Neural progenitor cell (in vitro differentiated cells): ENCODE results near the gene PRIMPOL. TPM values are rescaled to one million over a fixed set of nuclear protein-coding genes. Genes with fewer than 3 reads are reported as not detected.

Experiments
- DNase-seq: peaks from one replicate; pipeline ENCODE4 v3.0.0-alpha.2; 2016; ENCODE audit warnings: low spot score
- H2AFZ ChIP-seq: fragments of 200-600 bp; sonication (generic); replicated peaks from 2 replicates; pipeline ENCODE4 v1.6.1; 2016; ENCODE audit warnings: antibody characterized with exemption
- H3F3A ChIP-seq: fragments of 200-600 bp; sonication (generic); 2 replicates; pipeline ENCODE4 v1.6.1; 2016; ENCODE audit warnings: antibody characterized with exemption, low read depth
- H3K27ac ChIP-seq: fragments of 200-600 bp; sonication (generic); 2 replicates; pipeline ENCODE4 v1.5.1; 2016; ENCODE audit warnings: mild to moderate bottlenecking
- H3K27me3 ChIP-seq: fragments of 200-600 bp; sonication (generic); 2 replicates; pipeline ENCODE4 v1.6.1; 2016; ENCODE audit warnings: mild to moderate bottlenecking, moderate library complexity
- H3K36me3 ChIP-seq: fragments of 200-600 bp; sonication (generic); 2 replicates; pipeline ENCODE4 v1.5.1; 2016
- H3K4me1 ChIP-seq: fragments of 200-600 bp; sonication (generic); 2 replicates; pipeline ENCODE4 v1.6.1; 2016; ENCODE audit warnings: mixed run types
- H3K4me2 ChIP-seq: fragments of 200-600 bp; sonication (generic); 2 replicates; pipeline ENCODE4 v1.6.1; 2016
- H3K4me3 ChIP-seq: fragments of 200-600 bp; sonication (generic); 2 replicates; pipeline ENCODE4 v1.5.1; 2016
- H3K79me2 ChIP-seq: fragments of 200-600 bp; sonication (generic); 2 replicates; pipeline ENCODE4 v1.6.1; 2016; ENCODE audit warnings: low read depth
- H3K9ac ChIP-seq: fragments of 200-600 bp; sonication (generic); 2 replicates; pipeline ENCODE4 v1.6.1; 2016
- H3K9me3 ChIP-seq: fragments of 200-600 bp; sonication (generic); 2 replicates; pipeline ENCODE4 v1.5.1; 2016; ENCODE audit warnings: low read depth
- H4K20me1 ChIP-seq: fragments of 200-600 bp; sonication (generic); 2 replicates; pipeline ENCODE4 v1.6.1; 2016; ENCODE audit warnings: low read depth
- H3K27ac Mint-ChIP-seq: 3 replicates; pipeline ENCODE4 v1.8.0; 2021; ENCODE audit warnings: mixed read lengths
- H3K27me3 Mint-ChIP-seq: 2 replicates; pipeline ENCODE4 v1.8.0; 2022; ENCODE audit warnings: low read depth, mild to moderate bottlenecking, inconsistent platforms, moderate library complexity, mixed read lengths; ENCODE audit not compliant: insufficient read depth
- H3K36me3 Mint-ChIP-seq: 3 replicates; pipeline ENCODE4 v1.8.0; 2021; ENCODE audit warnings: mixed read lengths
- H3K4me1 Mint-ChIP-seq: 3 replicates; pipeline ENCODE4 v1.8.0; 2021; ENCODE audit warnings: mixed read lengths
- H3K4me3 Mint-ChIP-seq: 3 replicates; pipeline ENCODE4 v1.8.0; 2021; ENCODE audit warnings: mild to moderate bottlenecking, moderate library complexity, mixed read lengths
- H3K9me3 Mint-ChIP-seq: 3 replicates; pipeline ENCODE4 v1.8.0; 2020; ENCODE audit warnings: mixed read lengths
- EZH2 ChIP-seq: fragments of 200-600 bp; sonication (generic); IDR thresholded peaks from 2 replicates; pipeline ENCODE4 v1.6.1; 2017; ENCODE audit warnings: antibody characterized with exemption, mild to moderate bottlenecking, moderate library complexity
- EZH2phosphoT487 ChIP-seq: fragments of 200-600 bp; sonication (generic); IDR thresholded peaks from 2 replicates; pipeline ENCODE4 v1.6.1; 2017; ENCODE audit warnings: antibody characterized with exemption
- total RNA-seq: library from RNA; depleted of rRNA; stranded (reverse); fragments of >200 nt; gene quantifications from 2 replicates; pipeline ENCODE4 v1.2.3, GENCODE V29; 2015; ENCODE audit warnings: low replicate concordance
- TF ChIP-seq, protein P1 (sequence below): fragments of 200-600 bp; sonication (generic); IDR thresholded peaks from 2 replicates; pipeline ENCODE4 v1.5.1; 2017; ENCODE audit warnings: antibody characterized with exemption, mild to moderate bottlenecking

Gene PRIMPOL
- total RNA-seq, 1 donor from 2014 or later: 46.6 TPM

DNA sequence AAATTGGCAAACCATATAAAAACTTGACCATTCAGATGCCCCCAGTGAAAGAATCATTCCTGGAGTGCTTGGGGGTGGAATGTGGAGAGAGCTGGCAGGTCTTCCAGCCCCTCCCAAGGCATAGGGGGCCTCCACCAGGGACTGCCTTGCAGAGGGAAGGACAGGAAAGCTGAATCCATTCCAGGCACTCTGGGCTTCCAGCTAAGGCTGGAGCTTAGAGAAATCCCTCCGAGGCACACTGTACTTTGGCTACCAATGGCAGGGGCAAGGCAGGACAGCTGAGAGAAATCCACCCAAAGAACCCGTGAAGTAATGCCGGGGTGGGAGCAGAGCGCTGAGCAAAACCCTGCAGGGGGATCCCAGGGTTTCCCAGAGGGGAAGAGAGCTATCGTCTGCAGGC is 80.4 kb downstream of the PRIMPOL start:
- Histone ChIP-seq H3K9ac (no peak overlapping the region), H3K9me3 (no peaks in the 10 kb centered on the region), H3K79me2 (peaks cover 88% of the 10 kb centered on the region), H2AFZ (no peak overlapping the region), H3K4me3 (no peak overlapping the region), H3K4me1 (peaks cover 31% of the 10 kb centered on the region), H3F3A (peaks cover 4% of the 10 kb centered on the region), H3K27ac (no peak overlapping the region), H3K36me3 (peaks cover 27% of the 10 kb centered on the region), H3K4me2 (peak overlapping the region; percentile 91), H4K20me1 (peaks cover 53% of the 10 kb centered on the region), H3K27me3 (no peaks in the 10 kb centered on the region)
- Mint-ChIP-seq H3K4me1 (peaks cover 33% of the 10 kb centered on the region), H3K36me3 (peaks cover 33% of the 10 kb centered on the region), H3K9me3 (no peaks in the 10 kb centered on the region), H3K27ac (no peak overlapping the region), H3K27me3 (peaks cover 3% of the 10 kb centered on the region), H3K4me3 (no peak overlapping the region)
- TF ChIP-seq, protein P1, sequence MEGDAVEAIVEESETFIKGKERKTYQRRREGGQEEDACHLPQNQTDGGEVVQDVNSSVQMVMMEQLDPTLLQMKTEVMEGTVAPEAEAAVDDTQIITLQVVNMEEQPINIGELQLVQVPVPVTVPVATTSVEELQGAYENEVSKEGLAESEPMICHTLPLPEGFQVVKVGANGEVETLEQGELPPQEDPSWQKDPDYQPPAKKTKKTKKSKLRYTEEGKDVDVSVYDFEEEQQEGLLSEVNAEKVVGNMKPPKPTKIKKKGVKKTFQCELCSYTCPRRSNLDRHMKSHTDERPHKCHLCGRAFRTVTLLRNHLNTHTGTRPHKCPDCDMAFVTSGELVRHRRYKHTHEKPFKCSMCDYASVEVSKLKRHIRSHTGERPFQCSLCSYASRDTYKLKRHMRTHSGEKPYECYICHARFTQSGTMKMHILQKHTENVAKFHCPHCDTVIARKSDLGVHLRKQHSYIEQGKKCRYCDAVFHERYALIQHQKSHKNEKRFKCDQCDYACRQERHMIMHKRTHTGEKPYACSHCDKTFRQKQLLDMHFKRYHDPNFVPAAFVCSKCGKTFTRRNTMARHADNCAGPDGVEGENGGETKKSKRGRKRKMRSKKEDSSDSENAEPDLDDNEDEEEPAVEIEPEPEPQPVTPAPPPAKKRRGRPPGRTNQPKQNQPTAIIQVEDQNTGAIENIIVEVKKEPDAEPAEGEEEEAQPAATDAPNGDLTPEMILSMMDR: no peak
- TF ChIP-seq EZH2 (no peak), EZH2phosphoT487 (no peak)
- no peak for DNase-seq

DNA sequence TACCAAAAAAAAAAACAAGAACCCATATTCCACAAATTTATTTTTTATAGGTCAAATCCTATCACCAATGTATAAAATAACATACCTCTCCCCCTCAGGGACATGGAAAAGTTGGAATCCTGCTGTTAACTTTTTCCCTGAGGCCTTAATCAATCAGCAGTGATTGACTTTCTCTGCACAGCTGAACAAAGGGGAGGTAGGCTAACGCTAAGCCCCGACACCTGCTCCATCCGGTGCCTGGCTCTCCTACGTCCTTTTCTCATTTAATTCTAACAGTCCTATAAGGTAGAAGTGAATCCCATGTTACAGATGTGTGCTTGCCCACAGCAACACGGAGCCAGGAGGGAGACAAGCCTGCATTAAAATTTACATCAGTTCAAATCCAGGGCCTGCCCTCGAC is 81.5 kb downstream of the PRIMPOL start:
- no peak overlapping the region for H3K27ac Mint-ChIP-seq
- no peaks in the 10 kb centered on the region for H3K9me3 Mint-ChIP-seq
- TF ChIP-seq EZH2phosphoT487 (no peak), EZH2 (no peak)
- TF ChIP-seq, protein P1: no peak
- Histone ChIP-seq H3K4me1 (peaks cover 32% of the 10 kb centered on the region), H3K9ac (no peak overlapping the region), H3K4me3 (peak overlapping the region; percentile 22), H3K27me3 (no peaks in the 10 kb centered on the region), H3K27ac (no peak overlapping the region), H2AFZ (no peak overlapping the region), H4K20me1 (peaks cover 47% of the 10 kb centered on the region), H3K36me3 (peaks cover 24% of the 10 kb centered on the region), H3K79me2 (peaks cover 77% of the 10 kb centered on the region), H3K4me2 (peak overlapping the region; percentile 91), H3F3A (peaks cover 4% of the 10 kb centered on the region), H3K9me3 (no peaks in the 10 kb centered on the region)
- peaks cover 3% of the 10 kb centered on the region for H3K27me3 Mint-ChIP-seq
- peaks cover 34% of the 10 kb centered on the region for H3K4me1 Mint-ChIP-seq
- peak; percentile 61 for DNase-seq
- peak overlapping the region; percentile 97 for H3K4me3 Mint-ChIP-seq
- H3K36me3 Mint-ChIP-seq: peaks cover 29% of the 10 kb centered on the region

DNA sequence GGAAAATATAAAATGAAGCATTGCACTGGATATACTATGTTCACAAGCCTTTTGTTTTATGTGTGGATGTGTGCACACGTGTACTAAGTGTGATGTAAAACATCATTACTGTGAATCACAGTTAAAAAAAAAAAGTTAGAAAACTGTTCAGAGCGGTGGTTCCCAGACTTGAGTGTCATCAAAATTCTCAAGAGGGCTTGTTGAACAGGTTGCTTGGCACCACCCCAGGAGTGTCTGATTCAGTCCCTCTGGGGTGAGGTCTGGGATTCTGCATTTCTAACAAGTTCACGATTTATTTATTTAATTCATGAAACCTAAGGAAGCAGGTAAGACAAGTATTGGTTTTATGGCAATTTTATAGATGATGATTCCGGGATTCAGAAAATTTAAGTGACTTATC is 82.6 kb downstream of the PRIMPOL start:
- Histone ChIP-seq H3K27ac (no peak overlapping the region), H3K4me1 (peaks cover 32% of the 10 kb centered on the region), H3K36me3 (peaks cover 21% of the 10 kb centered on the region), H3K9me3 (no peaks in the 10 kb centered on the region), H3K27me3 (no peaks in the 10 kb centered on the region), H3K79me2 (peaks cover 68% of the 10 kb centered on the region), H2AFZ (no peak overlapping the region), H3K9ac (no peak overlapping the region), H4K20me1 (peaks cover 45% of the 10 kb centered on the region), H3K4me2 (peak overlapping the region; percentile 91), H3F3A (peaks cover 4% of the 10 kb centered on the region), H3K4me3 (peak overlapping the region; percentile 72)
- TF ChIP-seq, protein P1: no peak
- TF ChIP-seq EZH2 (no peak), EZH2phosphoT487 (no peak)
- Mint-ChIP-seq H3K4me3 (peak overlapping the region; percentile 97), H3K36me3 (peaks cover 24% of the 10 kb centered on the region), H3K27me3 (peaks cover 7% of the 10 kb centered on the region), H3K9me3 (no peaks in the 10 kb centered on the region), H3K4me1 (peaks cover 34% of the 10 kb centered on the region), H3K27ac (no peak overlapping the region)
- DNase-seq: no peak
